T-cell (primary cell): ENCODE results near the gene CEP112. TPM values are rescaled to one million over a fixed set of nuclear protein-coding genes. Genes with fewer than 3 reads are reported as not detected.
A peak's percentile ranks its signal among the peaks of the same experiment; 100 is the strongest.

ENCODE experiments used
- ATAC-seq, 4 experiments: fragments of 200-7000 bp in 3 of 4; fragments of 150-1000 bp in 1 of 4; cut with Tn5 transposase; replicated peaks in 1 of 4; 1 replicate in 3 of 4; 2 replicates in 1 of 4; pipeline ENCODE4 v1.10.0; 2021; ENCODE audit warnings: moderate library complexity in 3 of 4, mild to moderate bottlenecking in 2 of 4, moderate number of reproducible peaks in 1 of 4
- CTCF ChIA-PET, 2 donors: fragments of 300-600 bp; sonication (Branson Sonifier 250); formaldehyde crosslinking; loops; one replicate each; lab custom pipeline; 2022; ENCODE audit warnings: antibody characterized with exemption in 2 of 2; lab: Charles Lee
- POLR2A ChIA-PET, 2 donors: fragments of 300-600 bp; sonication (Branson Sonifier 250); formaldehyde crosslinking; loops; one replicate each; lab custom pipeline; 2022; ENCODE audit warnings: antibody characterized with exemption in 2 of 2; lab: Charles Lee
- DNase-seq, 35 experiments: peaks; one replicate each; pipeline versions ENCODE4 v3.0.0 to v3.0.0-alpha.2; 2013 to 2023
- H3K27ac ChIP-seq: one replicate; pipeline ENCODE4 v1.5.1; 2013; ENCODE audit warnings: low read length
- H3K27me3 ChIP-seq, 2 experiments: replicated peaks in 1 of 2; 1 replicate in 1 of 2; 2 replicates in 1 of 2; pipeline versions ENCODE4 v1.6.1 to v1.7.0; 2013; ENCODE audit warnings: low read length in 1 of 2, mixed read lengths in 1 of 2; ENCODE audit not compliant: control insufficient read depth in 2 of 2, insufficient read depth in 2 of 2; ENCODE audit errors: extremely low read depth in 1 of 2
- H3K36me3 ChIP-seq, 2 donors: 1 replicate in 1 of 2; 2 replicates in 1 of 2; pipeline versions ENCODE4 v1.6.1 to v1.7.0; 2013; ENCODE audit warnings: low read length in 1 of 2; ENCODE audit not compliant: control insufficient read depth in 2 of 2, insufficient read depth in 1 of 2; ENCODE audit errors: extremely low read depth in 1 of 2
- H3K4me1 ChIP-seq, 2 experiments: 1 replicate in 1 of 2; 2 replicates in 1 of 2; pipeline versions ENCODE4 v1.6.1 to v1.7.0; 2013; ENCODE audit warnings: low read length in 2 of 2, mixed read lengths in 1 of 2; ENCODE audit not compliant: insufficient read depth in 2 of 2, control insufficient read depth in 1 of 2; ENCODE audit errors: extremely low read depth in 1 of 2
- H3K4me3 ChIP-seq, 2 donors: 1 replicate in 1 of 2; 2 replicates in 1 of 2; pipeline versions ENCODE4 v1.5.1 to v1.7.0; 2013; ENCODE audit warnings: mild to moderate bottlenecking in 2 of 2, low read length in 1 of 2, moderate library complexity in 1 of 2; ENCODE audit not compliant: control insufficient read depth in 1 of 2; ENCODE audit errors: extremely low read depth in 1 of 2
- H3K9me3 ChIP-seq: 2 replicates; pipeline ENCODE4 v1.7.0; 2013
- H3K27ac Mint-ChIP-seq, 2 donors: one replicate each; pipeline ENCODE4 v1.8.0; 2020 to 2021; ENCODE audit warnings: mild to moderate bottlenecking in 2 of 2, mixed read lengths in 2 of 2
- H3K27me3 Mint-ChIP-seq, 2 donors: one replicate each; pipeline ENCODE4 v1.8.0; 2021 to 2022; ENCODE audit warnings: mixed read lengths in 2 of 2
- H3K36me3 Mint-ChIP-seq: one replicate; pipeline ENCODE4 v1.8.0; 2021; ENCODE audit warnings: mixed read lengths
- H3K4me1 Mint-ChIP-seq, 3 donors: one replicate each; pipeline ENCODE4 v1.8.0; 2020 to 2022; ENCODE audit warnings: mixed read lengths in 3 of 3, mild to moderate bottlenecking in 1 of 3
- H3K4me3 Mint-ChIP-seq, 3 donors: one replicate each; pipeline ENCODE4 v1.8.0; 2020 to 2022; ENCODE audit warnings: mild to moderate bottlenecking in 3 of 3, mixed read lengths in 3 of 3, moderate library complexity in 3 of 3
- H3K9me3 Mint-ChIP-seq, 3 donors: one replicate each; pipeline ENCODE4 v1.8.0; 2020 to 2022; ENCODE audit warnings: mixed read lengths in 3 of 3
- whole genome bisulfite sequencing: methylation state at CpG from one replicate; pipeline ENCODE4 v1.1.5; 2013; ENCODE audit warnings: missing lambda C conversion rate; ENCODE audit not compliant: insufficient coverage; 5-methylcytosine and 5-hydroxymethylcytosine counted together
- total RNA-seq, 35 experiments: library from RNA in 6 of 35; stranded (reverse) in 6 of 35; fragments of 120-200 nt in 1 of 35; gene quantifications; one replicate each; pipeline versions ENCODE4 v1.2.1 to v1.2.4 and lab custom pipeline; 2013 to 2026

Gene CEP112
- total RNA-seq, 5 donors from 2014 or later (not counting 1 experiment from before 2014, with no cell fraction given) = 2.4 to 4.9 (median 4.5) TPM

DNA sequence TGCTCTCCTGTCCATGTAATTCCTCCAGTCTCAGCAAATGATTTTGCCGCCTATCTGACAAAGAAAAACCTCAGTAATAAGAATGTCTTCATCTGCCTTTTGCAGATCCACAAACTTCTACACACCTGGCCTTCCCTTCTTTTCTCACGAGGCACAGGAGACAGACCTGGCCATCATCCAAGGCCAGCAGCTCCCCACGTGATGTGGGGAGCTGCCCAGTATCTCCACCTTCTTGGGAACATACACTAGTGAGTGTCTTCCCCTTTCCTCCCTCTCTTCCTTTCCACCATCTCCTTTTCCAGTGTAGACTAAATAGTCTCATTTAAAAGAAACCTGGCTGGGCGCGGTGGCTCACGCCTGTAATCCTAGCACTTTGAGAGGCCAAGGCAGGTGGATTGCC, 274.4 kb downstream of the CEP112 start:
- no peaks in the 10 kb centered on the region for H3K9me3 ChIP-seq
- DNase-seq (no peak), ATAC-seq (no peak)
- Mint-ChIP-seq H3K36me3 (peaks cover 2% of the 10 kb centered on the region), H3K27ac (no peak overlapping the region), H3K4me1 (peaks cover 11 to 20% (median 14%) of the 10 kb centered on the region in 3 donors), H3K4me3 (no peak overlapping the region), H3K9me3 (peaks cover 0 to 2% (median under 1%) of the 10 kb centered on the region in 3 donors), H3K27me3 (no peaks in the 10 kb centered on the region)
- H3K4me3 ChIP-seq = no peak overlapping the region
- no peaks in the 10 kb centered on the region for H3K4me1 ChIP-seq
- POLR2A ChIA-PET = no interaction called here
- no peaks in the 10 kb centered on the region for H3K27me3 ChIP-seq
- H3K36me3 ChIP-seq = no peaks in the 10 kb centered on the region
- CTCF ChIA-PET = no interaction called here
- 73% methylated on average over 3 of the region's 6 CpGs for WGBS
- no peak overlapping the region for H3K27ac ChIP-seq

DNA sequence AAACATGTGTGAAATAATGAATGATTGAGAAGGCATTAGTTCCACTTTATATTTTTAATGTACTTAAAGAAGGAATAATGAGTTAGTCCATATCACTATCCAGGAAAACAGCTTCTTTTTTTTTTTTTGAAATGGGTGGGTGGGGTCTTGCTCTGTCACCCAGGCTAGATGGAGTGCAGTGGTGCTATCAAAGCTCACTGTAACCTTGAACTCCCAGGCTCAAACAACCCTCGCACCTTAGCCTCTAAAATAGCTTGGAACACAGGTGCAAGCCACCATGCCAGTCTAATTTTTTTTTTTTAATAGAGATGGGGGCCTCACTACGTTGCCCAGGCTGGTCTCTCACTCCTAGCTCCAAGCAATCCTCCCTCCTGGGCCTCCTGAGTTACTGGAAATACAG, 275.5 kb downstream of the CEP112 start:
- H3K9me3 ChIP-seq = no peaks in the 10 kb centered on the region
- H3K4me1 Mint-ChIP-seq = peaks cover 11 to 20% (median 14%) of the 10 kb centered on the region in 3 donors
- H3K4me3 ChIP-seq = no peak overlapping the region
- no peak overlapping the region for H3K27ac ChIP-seq
- 100% methylated on average over 1 of the region's 2 CpGs for WGBS
- ChIA-PET CTCF (interaction anchor here (0.6 to 0.7 kb wide), 2 partner anchors 27 to 393 kb away, joined by 3 to 6 read pairs; no protein-coding TSS in a partner anchor), POLR2A (no interaction called here)
- peaks cover 0 to 9% (median 7%) of the 10 kb centered on the region in 3 donors for H3K9me3 Mint-ChIP-seq
- H3K27me3 ChIP-seq = no peaks in the 10 kb centered on the region
- H3K27ac Mint-ChIP-seq = no peak overlapping the region
- H3K36me3 Mint-ChIP-seq = peaks cover 2% of the 10 kb centered on the region
- no peak for ATAC-seq
- H3K27me3 Mint-ChIP-seq = no peaks in the 10 kb centered on the region
- DNase-seq = no peak
- H3K36me3 ChIP-seq = no peaks in the 10 kb centered on the region
- no peaks in the 10 kb centered on the region for H3K4me1 ChIP-seq
- H3K4me3 Mint-ChIP-seq = no peak overlapping the region

DNA sequence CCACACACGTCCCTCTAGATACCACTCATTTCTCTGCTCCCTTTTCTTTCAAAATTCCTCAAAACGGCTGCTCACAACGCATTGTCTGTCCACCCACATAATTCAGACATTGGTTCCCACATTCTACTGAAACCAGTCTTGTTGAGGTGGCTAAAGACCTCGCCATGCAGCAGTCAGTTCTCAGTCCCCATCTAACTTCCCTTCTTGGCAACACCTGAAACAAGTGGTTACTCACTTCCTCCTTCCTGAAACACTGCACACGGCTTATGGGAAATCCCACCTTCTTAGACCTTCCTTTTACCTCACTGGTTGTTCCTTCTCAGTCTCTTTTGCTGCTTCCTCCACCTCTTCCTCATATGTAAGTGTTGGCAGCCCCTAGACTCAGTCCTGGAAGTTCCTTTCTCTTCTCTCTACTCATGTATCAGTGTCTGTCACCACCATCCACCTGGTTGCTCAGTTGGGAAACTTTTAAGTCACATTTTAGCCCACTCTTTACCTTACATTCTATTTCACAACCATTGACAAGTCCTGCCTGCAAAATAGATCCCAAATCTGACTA, 277.1 kb downstream of the CEP112 start:
- Mint-ChIP-seq H3K9me3 (peaks cover 9 to 21% (median 20%) of the 10 kb centered on the region in 3 donors), H3K4me1 (peaks cover 10 to 15% (median 11%) of the 10 kb centered on the region in 3 donors), H3K27me3 (no peaks in the 10 kb centered on the region), H3K36me3 (peaks cover 10% of the 10 kb centered on the region), H3K27ac (peak overlapping the region in 1 of 2 donors; percentile 64), H3K4me3 (peak overlapping the region in 2 of 3 donors; percentile 6 to 19)
- H3K9me3 ChIP-seq = no peaks in the 10 kb centered on the region
- DNase-seq (peak in 1 of 35 experiments; percentile 5), ATAC-seq (peak in 2 of 4 experiments; percentile 29 to 44)
- H3K27me3 ChIP-seq = no peaks in the 10 kb centered on the region
- H3K36me3 ChIP-seq = no peaks in the 10 kb centered on the region
- no peak overlapping the region for H3K27ac ChIP-seq
- CTCF ChIA-PET = interaction anchor here in 1 of 2 donors (0.8 kb wide), 1 partner anchor 1239 kb away, joined by 3 read pairs; no protein-coding TSS in a partner anchor
- H3K4me3 ChIP-seq = no peak overlapping the region
- 35% methylated on average over 5 of the region's 5 CpGs for WGBS
- POLR2A ChIA-PET = no interaction called here
- H3K4me1 ChIP-seq = no peaks in the 10 kb centered on the region

DNA sequence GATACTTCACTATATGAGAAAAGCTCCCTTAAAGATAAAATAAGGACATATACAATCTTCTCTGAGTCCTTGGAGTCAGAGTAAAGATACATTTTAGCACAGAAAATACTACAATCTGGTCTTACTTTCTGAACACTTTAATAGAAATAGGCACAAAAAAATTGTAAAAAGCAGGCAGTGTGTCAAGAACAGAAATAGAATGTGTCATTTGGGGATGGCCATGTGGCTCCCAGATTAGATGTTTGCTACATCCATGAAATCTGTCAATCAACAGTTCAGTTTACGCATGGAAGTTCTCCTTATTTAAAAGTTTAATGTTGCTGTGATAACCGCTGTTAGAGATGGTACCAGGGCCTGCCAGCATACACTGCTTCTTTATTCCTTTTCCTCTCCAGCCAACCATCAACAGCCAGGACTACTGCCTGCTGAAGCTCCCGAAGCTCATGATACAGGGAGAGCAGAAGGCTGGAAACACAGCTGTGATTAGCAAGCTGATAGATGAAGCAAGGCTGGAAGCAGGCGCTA, 278.5 kb downstream of the CEP112 start:
- Mint-ChIP-seq H3K9me3 (peaks cover 15 to 27% (median 26%) of the 10 kb centered on the region in 3 donors), H3K27me3 (no peaks in the 10 kb centered on the region), H3K4me3 (no peak overlapping the region), H3K4me1 (peaks cover 10 to 15% (median 11%) of the 10 kb centered on the region in 3 donors), H3K27ac (no peak overlapping the region), H3K36me3 (peaks cover 13% of the 10 kb centered on the region)
- DNase-seq (no peak), ATAC-seq (no peak)
- POLR2A ChIA-PET = interaction anchor here in 1 of 2 donors (0.7 kb wide), 1 partner anchor 63 kb away, joined by 4 read pairs; no protein-coding TSS in a partner anchor
- no CpG with 5 or more reads among the region's 4 CpGs for WGBS
- no peaks in the 10 kb centered on the region for H3K4me1 ChIP-seq
- no peaks in the 10 kb centered on the region for H3K9me3 ChIP-seq
- CTCF ChIA-PET = no interaction called here
- no peak overlapping the region for H3K27ac ChIP-seq
- no peaks in the 10 kb centered on the region for H3K36me3 ChIP-seq
- H3K27me3 ChIP-seq = no peaks in the 10 kb centered on the region
- no peak overlapping the region for H3K4me3 ChIP-seq

DNA sequence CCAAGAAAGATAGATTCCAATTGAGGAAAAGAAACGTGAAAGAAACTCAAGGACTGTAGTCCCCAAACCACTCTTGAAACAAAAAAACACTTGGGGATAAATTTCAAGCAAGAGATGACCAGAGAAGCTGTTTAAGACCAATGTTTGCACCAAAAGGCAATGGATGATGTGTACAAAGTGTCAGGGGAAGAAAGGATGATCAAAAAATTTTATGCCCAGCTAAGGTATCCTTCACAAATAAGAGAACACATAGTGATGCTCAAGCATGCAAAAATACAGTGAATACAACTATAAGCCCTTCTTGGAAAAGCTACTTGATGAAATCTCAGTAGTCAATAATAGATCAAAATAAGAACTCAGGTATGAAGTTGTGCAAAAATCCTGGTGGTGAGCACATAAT, 281.1 kb downstream of the CEP112 start:
- no peaks in the 10 kb centered on the region for H3K27me3 Mint-ChIP-seq
- H3K9me3 ChIP-seq = no peaks in the 10 kb centered on the region
- H3K27ac Mint-ChIP-seq = no peak overlapping the region

DNA sequence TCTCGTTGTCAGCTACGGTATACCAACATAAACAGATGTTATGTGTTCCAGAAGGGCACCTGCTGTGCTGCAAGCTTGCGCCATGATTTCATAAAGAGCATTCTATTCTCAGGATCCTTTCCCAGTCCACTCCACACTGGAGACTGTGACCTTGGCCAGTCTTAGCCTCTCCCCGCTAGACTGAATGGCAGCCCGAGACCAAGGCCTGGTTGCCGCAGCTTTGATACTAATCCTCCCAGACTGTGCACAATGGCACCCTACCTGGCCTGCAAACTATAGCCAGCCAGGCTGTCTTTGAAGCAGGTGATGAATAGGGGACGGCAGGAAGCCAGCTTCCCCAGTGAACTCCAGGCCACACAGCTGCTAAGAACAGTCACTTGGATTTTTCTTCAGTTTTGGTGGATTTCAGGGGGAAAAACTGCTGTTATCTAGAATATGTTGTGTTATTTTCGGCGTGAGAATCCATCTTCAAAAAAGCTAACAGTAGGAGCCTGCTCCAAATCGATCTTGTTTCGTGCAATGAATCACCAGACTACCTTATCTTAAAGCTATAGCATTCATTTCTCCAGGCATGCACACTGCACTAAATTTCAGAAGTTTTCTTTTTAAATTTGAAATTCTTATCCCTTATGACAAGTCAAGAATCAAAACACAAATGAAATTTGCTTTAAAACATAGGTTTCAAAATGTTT, 289.0 kb downstream of the CEP112 start:
- ATAC-seq (no peak), DNase-seq (no peak)
- no peak overlapping the region for H3K4me3 Mint-ChIP-seq
- ChIA-PET POLR2A (no interaction called here), CTCF (no interaction called here)
- peaks cover 0 to 2% (median 0%) of the 10 kb centered on the region in 3 donors for H3K9me3 Mint-ChIP-seq
- H3K36me3 Mint-ChIP-seq = peaks cover 2% of the 10 kb centered on the region
- Histone ChIP-seq H3K4me1 (no peaks in the 10 kb centered on the region), H3K27me3 (no peaks in the 10 kb centered on the region), H3K4me3 (no peak overlapping the region), H3K9me3 (no peaks in the 10 kb centered on the region), H3K27ac (no peak overlapping the region), H3K36me3 (no peaks in the 10 kb centered on the region)
- H3K4me1 Mint-ChIP-seq = no peaks in the 10 kb centered on the region
- WGBS = 88% methylated on average over 8 of the region's 11 CpGs
- H3K27me3 Mint-ChIP-seq = peaks cover 0 to 4% of the 10 kb centered on the region in 2 donors
- no peak overlapping the region for H3K27ac Mint-ChIP-seq

More for the DNA sequence above, 281.1 kb downstream of the CEP112 start:
- peaks cover 16% of the 10 kb centered on the region for H3K36me3 Mint-ChIP-seq
- ATAC-seq = no peak
- CTCF ChIA-PET = no interaction called here
- Histone ChIP-seq H3K4me3 (no peak overlapping the region), H3K4me1 (no peaks in the 10 kb centered on the region), H3K27me3 (no peaks in the 10 kb centered on the region), H3K36me3 (no peaks in the 10 kb centered on the region), H3K27ac (no peak overlapping the region)
- DNase-seq = no peak
- peaks cover 10 to 14% (median 11%) of the 10 kb centered on the region in 3 donors for H3K4me1 Mint-ChIP-seq
- no peak overlapping the region for H3K4me3 Mint-ChIP-seq
- H3K9me3 Mint-ChIP-seq = peaks cover 15 to 31% (median 26%) of the 10 kb centered on the region in 3 donors
- POLR2A ChIA-PET = no interaction called here
- WGBS = no CpG with 5 or more reads among the region's 1 CpG
